ENCODE results near the gene GPR153. TPM values are rescaled to one million over a fixed set of nuclear protein-coding genes. Genes with fewer than 3 reads are reported as not detected.
A peak's percentile ranks its signal among the peaks of the same experiment; 100 is the strongest.

The GPR153 gene
- polyA plus RNA-seq, 1 donor from 2014 or later = 26.9 TPM

- no peak overlapping the region for H3K4me2 ChIP-seq (ENCODE audit: low read length)
- TF ChIP-seq RAD21 (conservative IDR thresholded peaks at IDR 0.05) (no peak), REST (IDR thresholded peaks at IDR 0.05; ENCODE audit: borderline replicate concordance) (no peak), SMC3 (conservative IDR thresholded peaks at IDR 0.05; ENCODE audit: poor library complexity) (no peak), TAF1 (IDR thresholded peaks at IDR 0.05; ENCODE audit: low read depth) (no peak), MXI1 (conservative IDR thresholded peaks at IDR 0.05; ENCODE audit: poor library complexity, severe bottlenecking) (no peak), POLR2AphosphoS5 (IDR thresholded peaks at IDR 0.05) (no peak), EP300 (conservative IDR thresholded peaks at IDR 0.05; ENCODE audit: poor library complexity, severe bottlenecking) (no peak), EZH2 (IDR thresholded peaks at IDR 0.05; ENCODE audit: borderline replicate concordance, insufficient read depth, low read length, poor library complexity, severe bottlenecking) (no peak)
- TF ChIP-seq, protein P1, sequence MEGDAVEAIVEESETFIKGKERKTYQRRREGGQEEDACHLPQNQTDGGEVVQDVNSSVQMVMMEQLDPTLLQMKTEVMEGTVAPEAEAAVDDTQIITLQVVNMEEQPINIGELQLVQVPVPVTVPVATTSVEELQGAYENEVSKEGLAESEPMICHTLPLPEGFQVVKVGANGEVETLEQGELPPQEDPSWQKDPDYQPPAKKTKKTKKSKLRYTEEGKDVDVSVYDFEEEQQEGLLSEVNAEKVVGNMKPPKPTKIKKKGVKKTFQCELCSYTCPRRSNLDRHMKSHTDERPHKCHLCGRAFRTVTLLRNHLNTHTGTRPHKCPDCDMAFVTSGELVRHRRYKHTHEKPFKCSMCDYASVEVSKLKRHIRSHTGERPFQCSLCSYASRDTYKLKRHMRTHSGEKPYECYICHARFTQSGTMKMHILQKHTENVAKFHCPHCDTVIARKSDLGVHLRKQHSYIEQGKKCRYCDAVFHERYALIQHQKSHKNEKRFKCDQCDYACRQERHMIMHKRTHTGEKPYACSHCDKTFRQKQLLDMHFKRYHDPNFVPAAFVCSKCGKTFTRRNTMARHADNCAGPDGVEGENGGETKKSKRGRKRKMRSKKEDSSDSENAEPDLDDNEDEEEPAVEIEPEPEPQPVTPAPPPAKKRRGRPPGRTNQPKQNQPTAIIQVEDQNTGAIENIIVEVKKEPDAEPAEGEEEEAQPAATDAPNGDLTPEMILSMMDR (IDR thresholded peaks at IDR 0.05; ENCODE audit: poor library complexity, severe bottlenecking) = no peak
- H3K9me3 ChIP-seq (ENCODE audit: low read length) = no peaks in the 10 kb centered on the region
- H3K9ac ChIP-seq (ENCODE audit: low read length) = peak overlapping the region; percentile 78
- no peaks in the 10 kb centered on the region for H3K36me3 ChIP-seq (ENCODE audit: insufficient read depth, low read length)
- H3K79me2 ChIP-seq (replicated peaks; ENCODE audit: insufficient read depth, low read length) = no peaks in the 10 kb centered on the region
- no peaks in the 10 kb centered on the region for H3K9me2 ChIP-seq (ENCODE audit: insufficient read depth, low read length)
- H4K20me1 ChIP-seq (ENCODE audit: insufficient read depth) = no peaks in the 10 kb centered on the region
- H2AFZ ChIP-seq (ENCODE audit: low read depth, low read length) = no peak overlapping the region
- peak overlapping the region; percentile 55 for H3K4me3 ChIP-seq (ENCODE audit: low read length)
- H3K27ac ChIP-seq (ENCODE audit: low read length) = peak overlapping the region; percentile 97
- no peaks in the 10 kb centered on the region for H3K27me3 ChIP-seq (ENCODE audit: insufficient read depth, low read depth, low read length)
- no peaks in the 10 kb centered on the region for H3F3A ChIP-seq (ENCODE audit: insufficient read depth, low read length, poor library complexity, severe bottlenecking)
Measured at GRCh38 chr1:6276811-6277555, 16.1 kb upstream of the GPR153 start.

- Histone ChIP-seq H3K27me3 (ENCODE audit: insufficient read depth, low read depth, low read length) (no peaks in the 10 kb centered on the region), H3K79me2 (replicated peaks; ENCODE audit: insufficient read depth, low read length) (no peaks in the 10 kb centered on the region), H3F3A (ENCODE audit: insufficient read depth, low read length, poor library complexity, severe bottlenecking) (no peaks in the 10 kb centered on the region), H3K9me2 (ENCODE audit: insufficient read depth, low read length) (no peaks in the 10 kb centered on the region), H4K20me1 (ENCODE audit: insufficient read depth) (no peaks in the 10 kb centered on the region), H3K4me2 (ENCODE audit: low read length) (peak overlapping the region; percentile 62), H3K9ac (ENCODE audit: low read length) (peak overlapping the region; percentile 78), H3K4me3 (ENCODE audit: low read length) (peak overlapping the region; percentile 55), H3K9me3 (ENCODE audit: low read length) (no peaks in the 10 kb centered on the region), H3K27ac (ENCODE audit: low read length) (peak overlapping the region; percentile 97), H3K36me3 (ENCODE audit: insufficient read depth, low read length) (no peaks in the 10 kb centered on the region), H2AFZ (ENCODE audit: low read depth, low read length) (no peak overlapping the region)
- TF ChIP-seq EZH2 (IDR thresholded peaks at IDR 0.05; ENCODE audit: borderline replicate concordance, insufficient read depth, low read length, poor library complexity, severe bottlenecking) = no peak
- peak; percentile 83 for TF ChIP-seq REST (IDR thresholded peaks at IDR 0.05; ENCODE audit: borderline replicate concordance)
- TF ChIP-seq, protein P1 (IDR thresholded peaks at IDR 0.05; ENCODE audit: poor library complexity, severe bottlenecking) = peak; percentile 13
- TF ChIP-seq RAD21 (conservative IDR thresholded peaks at IDR 0.05) = peak; percentile 31
- no peak for TF ChIP-seq TAF1 (IDR thresholded peaks at IDR 0.05; ENCODE audit: low read depth)
- TF ChIP-seq MXI1 (conservative IDR thresholded peaks at IDR 0.05; ENCODE audit: poor library complexity, severe bottlenecking) = peak; percentile 74
- TF ChIP-seq EP300 (conservative IDR thresholded peaks at IDR 0.05; ENCODE audit: poor library complexity, severe bottlenecking) = peak; percentile 79
- TF ChIP-seq SMC3 (conservative IDR thresholded peaks at IDR 0.05; ENCODE audit: poor library complexity) = peak; percentile 29
- TF ChIP-seq POLR2AphosphoS5 (IDR thresholded peaks at IDR 0.05) = peak; percentile 61
Measured at GRCh38 chr1:6275826-6276782, 15.2 kb upstream of the GPR153 start.

Measured in neural cell (in vitro differentiated cells).